NCI-H2227 (cell line): Measurements from ENCODE around the gene ABCA9.
"Not testable (repeated sequence)": the region's sequence is repeated elsewhere in the genome, so short reads cannot be mapped to it uniquely, and the experiment has no call there.

ENCODE experiments used
- DNase-seq: peaks from one replicate; lab custom pipeline; 2025; ENCODE audit not compliant: unreplicated experiment; lab: John Stamatoyannopoulos, UW

The ABCA9 gene

GRCh38 chr17:68959117-68959516, 101.6 kb downstream of the ABCA9 start:
- DNase-seq: not testable (repeated sequence)

DNA sequence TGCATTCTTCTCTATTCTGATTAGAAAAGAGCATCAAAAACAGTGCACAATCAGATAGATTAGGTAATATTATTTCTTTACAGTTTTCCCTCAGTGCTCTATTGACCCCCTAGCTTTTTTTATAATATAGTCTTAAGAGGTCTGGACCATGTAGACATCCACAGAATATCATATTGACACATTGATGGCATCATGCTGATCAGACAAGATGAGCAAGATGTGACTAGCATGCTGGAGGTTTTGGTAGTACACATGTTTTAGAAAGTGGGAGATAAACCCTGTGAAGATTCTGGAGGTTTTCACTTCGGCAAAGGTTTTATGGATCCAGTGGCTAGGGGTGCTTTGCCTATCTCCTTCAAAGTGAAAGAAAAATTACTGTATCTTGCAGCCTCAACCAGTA, 102.8 kb downstream of the ABCA9 start:
- DNase-seq: no peak

- no peak for DNase-seq
Measured at GRCh38 chr17:68955181-68955841, 105.4 kb downstream of the ABCA9 start, which contains the start of gene ABCA8. ABCA8 (minus strand) TSS chr17:68955392; CDS start chr17:68942034, 13,358 bp downstream.

GRCh38 chr17:68954146-68954896, 106.4 kb downstream of the ABCA9 start:
- DNase-seq: no peak

DNA sequence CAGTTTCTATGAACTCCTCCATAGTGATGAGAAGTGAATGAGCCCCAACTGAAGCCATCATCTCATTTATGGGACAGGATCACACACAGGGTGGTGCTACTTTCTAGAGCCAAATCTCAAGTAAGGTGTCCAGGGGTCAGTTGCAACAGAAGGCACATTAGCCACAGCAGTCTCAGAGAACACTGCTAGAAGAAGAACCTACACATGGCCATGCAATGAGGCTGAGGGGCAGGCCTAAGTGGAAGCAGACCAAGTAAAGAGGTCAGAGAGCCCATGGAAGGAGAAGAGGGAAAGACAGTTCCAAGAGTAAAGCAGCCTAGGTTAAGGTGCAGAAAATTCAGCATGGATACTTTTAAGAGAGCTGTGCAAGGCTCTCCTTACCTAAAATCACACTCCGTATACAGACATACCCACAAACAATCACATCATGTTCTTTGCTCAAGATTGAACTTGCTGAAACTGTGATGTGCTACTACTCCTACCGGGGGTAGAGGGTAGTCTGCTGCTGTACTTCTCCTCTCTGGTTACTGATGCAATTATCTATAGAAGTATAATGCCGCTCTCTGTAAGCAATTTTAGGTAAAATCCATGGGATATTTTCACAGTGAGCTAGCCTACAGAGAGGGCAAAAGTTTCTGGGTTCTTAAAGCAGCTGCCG, 107.3 kb downstream of the ABCA9 start:
- no peak for DNase-seq

- no peak for DNase-seq
Measured at GRCh38 chr17:68950725-68951124, 110.0 kb downstream of the ABCA9 start.

- not testable (repeated sequence) for DNase-seq
Measured at GRCh38 chr17:68947868-68948267, 112.9 kb downstream of the ABCA9 start.

DNA sequence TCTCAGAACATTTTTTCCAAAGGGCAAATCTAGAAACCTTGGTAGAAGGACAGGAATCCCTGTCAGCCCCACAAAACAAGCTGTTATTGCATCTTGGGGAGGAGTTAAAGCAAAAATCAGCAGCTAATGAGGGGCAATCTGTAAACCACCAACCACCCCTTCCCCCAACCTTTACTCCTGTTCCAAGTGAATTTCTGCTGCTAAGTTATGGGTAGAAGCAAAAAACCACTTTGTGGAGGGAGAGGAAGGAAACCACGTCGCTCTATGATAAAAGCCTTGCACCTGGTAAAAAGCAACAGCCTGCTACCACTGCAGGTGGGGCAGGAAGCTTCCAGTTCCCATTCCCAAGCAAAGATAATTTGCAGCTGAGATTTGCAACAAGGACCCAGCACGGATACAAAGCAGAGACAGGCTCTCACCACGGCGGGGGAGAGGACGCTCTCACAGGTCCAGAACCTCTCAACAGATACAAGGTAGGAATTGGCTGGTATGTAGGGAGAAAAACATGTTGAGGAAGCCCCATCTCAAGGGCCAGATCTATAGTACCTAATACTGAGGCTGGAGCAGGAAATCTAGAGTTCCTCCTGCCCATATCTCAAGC, 116.2 kb downstream of the ABCA9 start:
- DNase-seq: no peak

DNA sequence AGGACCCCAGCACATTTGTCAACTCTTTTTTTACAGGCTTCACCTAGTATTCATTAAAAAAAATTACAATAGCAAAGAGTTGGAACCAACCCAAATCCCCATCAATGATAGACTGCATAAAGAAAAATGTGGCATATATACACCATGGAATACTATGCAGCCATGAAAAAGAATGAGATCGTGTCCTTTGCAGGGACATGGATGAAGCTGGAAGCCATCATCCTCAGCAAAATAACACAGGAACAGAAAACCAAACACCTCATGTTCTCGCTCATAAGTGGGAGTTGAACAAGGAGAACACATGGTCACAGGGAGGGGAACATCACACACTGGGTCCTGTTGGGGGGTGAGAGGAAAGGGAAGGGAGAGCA, 116.9 kb downstream of the ABCA9 start:
- not testable (repeated sequence) for DNase-seq

- no peak for DNase-seq
Measured at GRCh38 chr17:68943123-68943811, 117.5 kb downstream of the ABCA9 start.

DNA sequence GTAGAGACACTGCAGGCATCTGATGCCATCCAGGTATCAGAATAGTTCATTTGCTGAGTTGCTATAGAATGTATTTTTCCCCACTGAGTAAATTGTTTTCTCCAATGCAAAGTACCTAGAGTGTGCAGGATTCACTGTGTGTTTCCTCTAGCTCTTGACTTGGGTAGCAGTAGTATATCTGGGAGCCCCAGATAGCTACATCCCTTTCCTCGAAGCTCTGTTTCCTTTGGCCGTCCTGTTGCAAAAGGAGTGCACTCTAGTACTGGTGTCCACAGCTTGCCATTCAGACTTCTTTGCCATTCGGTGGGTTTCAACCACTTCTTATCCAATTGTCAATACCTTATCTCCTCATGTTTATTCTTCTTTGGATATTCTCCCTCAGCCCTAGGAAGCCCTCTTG, 118.3 kb downstream of the ABCA9 start:
- DNase-seq: no peak

DNA sequence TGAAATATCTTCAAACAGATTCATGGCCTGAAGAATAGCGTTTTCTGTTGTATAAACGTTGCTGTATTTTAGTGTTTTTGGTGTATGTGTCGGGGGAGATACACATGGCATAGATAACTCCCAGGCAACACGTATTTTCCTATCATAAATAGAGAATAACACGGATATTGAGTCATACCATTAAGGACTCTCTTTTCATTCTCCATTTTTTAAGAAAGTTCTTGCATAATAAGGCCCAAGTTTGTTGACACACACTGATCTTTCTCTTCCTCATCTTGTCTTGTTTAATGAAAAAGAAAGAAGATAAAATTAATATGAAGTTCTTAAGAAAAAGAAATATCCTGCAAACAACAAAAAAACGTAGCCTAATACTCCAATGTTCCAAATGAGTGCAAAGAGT, 119.0 kb downstream of the ABCA9 start:
- no peak for DNase-seq

DNA sequence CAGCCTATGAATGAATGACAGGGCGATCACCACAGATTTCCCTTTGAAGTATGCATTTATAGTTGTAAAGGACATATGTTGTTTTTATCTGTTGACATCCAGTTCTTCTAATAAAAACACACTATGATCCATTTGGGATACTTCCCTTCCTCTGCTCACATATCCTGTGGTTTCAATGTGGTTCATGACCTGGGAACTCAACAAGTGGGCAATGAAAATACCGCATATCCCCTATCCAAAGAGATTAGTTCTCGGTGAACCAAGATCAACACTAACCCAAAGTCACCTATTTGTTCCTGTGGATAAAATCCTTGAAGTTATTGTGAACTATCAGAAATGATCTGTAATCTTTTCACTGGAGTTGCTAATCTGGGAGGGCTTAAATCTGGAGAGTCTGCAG, 121.5 kb downstream of the ABCA9 start:
- no peak for DNase-seq

- DNase-seq: no peak
Measured at GRCh38 chr17:68937890-68938514, 122.7 kb downstream of the ABCA9 start.

GRCh38 chr17:68927516-68927915, 133.2 kb downstream of the ABCA9 start:
- no peak for DNase-seq

GRCh38 chr17:68924793-68925720, 135.7 kb downstream of the ABCA9 start:
- DNase-seq: no peak
